T-cell (primary cell): ENCODE data around the gene PIH1D1. TPM values are rescaled to one million over a fixed set of nuclear protein-coding genes. Genes with fewer than 3 reads are reported as not detected.
A peak's percentile ranks its signal among the peaks of the same experiment; 100 is the strongest.
"Not testable (repeated sequence)": the region's sequence is repeated elsewhere in the genome, so short reads cannot be mapped to it uniquely, and the experiment has no call there.

ENCODE experiments used
- ATAC-seq, 4 experiments: fragments of 200-7000 bp in 3 of 4; fragments of 150-1000 bp in 1 of 4; cut with Tn5 transposase; replicated peaks in 1 of 4; 1 replicate in 3 of 4; 2 replicates in 1 of 4; pipeline ENCODE4 v1.10.0; 2021; ENCODE audit warnings: moderate library complexity in 3 of 4, mild to moderate bottlenecking in 2 of 4, moderate number of reproducible peaks in 1 of 4
- CTCF ChIA-PET, 2 donors: fragments of 300-600 bp; sonication (Branson Sonifier 250); formaldehyde crosslinking; loops; one replicate each; lab custom pipeline; 2022; ENCODE audit warnings: antibody characterized with exemption in 2 of 2; lab: Charles Lee
- POLR2A ChIA-PET, 2 donors: fragments of 300-600 bp; sonication (Branson Sonifier 250); formaldehyde crosslinking; loops; one replicate each; lab custom pipeline; 2022; ENCODE audit warnings: antibody characterized with exemption in 2 of 2; lab: Charles Lee
- DNase-seq, 35 experiments: peaks; one replicate each; pipeline versions ENCODE4 v3.0.0 to v3.0.0-alpha.2; 2013 to 2023
- H3K27ac ChIP-seq: one replicate; pipeline ENCODE4 v1.5.1; 2013; ENCODE audit warnings: low read length
- H3K27me3 ChIP-seq, 2 experiments: replicated peaks in 1 of 2; 1 replicate in 1 of 2; 2 replicates in 1 of 2; pipeline versions ENCODE4 v1.6.1 to v1.7.0; 2013; ENCODE audit warnings: low read length in 1 of 2, mixed read lengths in 1 of 2; ENCODE audit not compliant: control insufficient read depth in 2 of 2, insufficient read depth in 2 of 2; ENCODE audit errors: extremely low read depth in 1 of 2
- H3K36me3 ChIP-seq, 2 donors: 1 replicate in 1 of 2; 2 replicates in 1 of 2; pipeline versions ENCODE4 v1.6.1 to v1.7.0; 2013; ENCODE audit warnings: low read length in 1 of 2; ENCODE audit not compliant: control insufficient read depth in 2 of 2, insufficient read depth in 1 of 2; ENCODE audit errors: extremely low read depth in 1 of 2
- H3K4me1 ChIP-seq, 2 experiments: 1 replicate in 1 of 2; 2 replicates in 1 of 2; pipeline versions ENCODE4 v1.6.1 to v1.7.0; 2013; ENCODE audit warnings: low read length in 2 of 2, mixed read lengths in 1 of 2; ENCODE audit not compliant: insufficient read depth in 2 of 2, control insufficient read depth in 1 of 2; ENCODE audit errors: extremely low read depth in 1 of 2
- H3K4me3 ChIP-seq, 2 donors: 1 replicate in 1 of 2; 2 replicates in 1 of 2; pipeline versions ENCODE4 v1.5.1 to v1.7.0; 2013; ENCODE audit warnings: mild to moderate bottlenecking in 2 of 2, low read length in 1 of 2, moderate library complexity in 1 of 2; ENCODE audit not compliant: control insufficient read depth in 1 of 2; ENCODE audit errors: extremely low read depth in 1 of 2
- H3K9me3 ChIP-seq: 2 replicates; pipeline ENCODE4 v1.7.0; 2013
- H3K27ac Mint-ChIP-seq, 2 donors: one replicate each; pipeline ENCODE4 v1.8.0; 2020 to 2021; ENCODE audit warnings: mild to moderate bottlenecking in 2 of 2, mixed read lengths in 2 of 2
- H3K27me3 Mint-ChIP-seq, 2 donors: one replicate each; pipeline ENCODE4 v1.8.0; 2021 to 2022; ENCODE audit warnings: mixed read lengths in 2 of 2
- H3K36me3 Mint-ChIP-seq: one replicate; pipeline ENCODE4 v1.8.0; 2021; ENCODE audit warnings: mixed read lengths
- H3K4me1 Mint-ChIP-seq, 3 donors: one replicate each; pipeline ENCODE4 v1.8.0; 2020 to 2022; ENCODE audit warnings: mixed read lengths in 3 of 3, mild to moderate bottlenecking in 1 of 3
- H3K4me3 Mint-ChIP-seq, 3 donors: one replicate each; pipeline ENCODE4 v1.8.0; 2020 to 2022; ENCODE audit warnings: mild to moderate bottlenecking in 3 of 3, mixed read lengths in 3 of 3, moderate library complexity in 3 of 3
- H3K9me3 Mint-ChIP-seq, 3 donors: one replicate each; pipeline ENCODE4 v1.8.0; 2020 to 2022; ENCODE audit warnings: mixed read lengths in 3 of 3
- WGBS: methylation state at CpG from one replicate; pipeline ENCODE4 v1.1.5; 2013; ENCODE audit warnings: missing lambda C conversion rate; ENCODE audit not compliant: insufficient coverage; 5-methylcytosine and 5-hydroxymethylcytosine counted together
- total RNA-seq, 35 experiments: library from RNA in 6 of 35; stranded (reverse) in 6 of 35; fragments of 120-200 nt in 1 of 35; gene quantifications; one replicate each; pipeline versions ENCODE4 v1.2.1 to v1.2.4 and lab custom pipeline; 2013 to 2026

The PIH1D1 gene
- total RNA-seq, 5 donors from 2014 or later (not counting 1 experiment from before 2014, with no cell fraction given), result 122 to 196 (median 163) TPM

DNA sequence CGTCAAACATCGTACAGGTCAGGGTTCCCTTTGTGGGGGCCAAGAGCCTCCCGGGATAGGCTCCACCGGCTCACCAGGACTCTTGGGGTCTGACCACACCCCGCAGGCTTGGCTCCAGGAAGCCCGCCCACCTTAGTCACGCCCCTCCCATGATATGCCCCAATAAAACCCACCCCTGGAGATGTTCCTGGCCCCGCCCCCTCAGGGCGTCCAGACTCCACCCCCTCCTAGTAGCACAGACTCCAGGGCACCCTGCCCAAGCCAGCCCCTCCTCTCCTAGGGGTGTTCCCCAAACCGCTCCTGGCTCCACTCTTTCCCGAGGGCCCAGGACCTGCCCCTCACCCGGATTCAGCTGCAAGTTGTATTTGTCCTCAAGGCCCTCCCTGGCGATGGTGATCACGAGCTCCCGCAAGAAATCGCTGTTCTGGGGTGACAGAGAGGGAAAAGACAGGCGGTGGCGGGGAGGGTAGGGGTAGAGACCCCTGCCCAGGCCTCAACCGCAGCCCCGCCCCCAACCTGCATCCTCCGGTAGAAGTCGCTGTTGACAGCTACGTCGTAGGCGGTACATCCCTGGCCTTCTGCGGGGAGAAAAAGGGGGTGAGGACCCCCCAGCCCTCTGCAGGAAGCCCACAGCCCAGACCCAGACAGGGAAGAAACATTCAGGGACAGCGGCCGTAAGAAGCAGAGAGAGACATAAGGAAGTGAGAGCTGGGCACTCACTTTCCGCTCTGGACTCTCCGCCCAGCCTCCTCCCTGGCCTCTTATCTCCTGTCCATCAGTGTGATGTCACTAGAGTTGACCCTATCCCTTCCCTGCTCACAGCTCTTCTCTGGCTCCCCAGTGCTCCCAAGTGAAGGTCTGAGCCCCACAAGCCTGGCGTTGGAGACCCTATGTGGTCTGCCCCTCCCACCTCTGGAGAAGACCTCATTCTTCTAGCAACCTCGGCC, 3.9 kb downstream of the PIH1D1 start:
- POLR2A ChIA-PET, result no interaction called here
- no peak overlapping the region for H3K4me3 Mint-ChIP-seq

DNA sequence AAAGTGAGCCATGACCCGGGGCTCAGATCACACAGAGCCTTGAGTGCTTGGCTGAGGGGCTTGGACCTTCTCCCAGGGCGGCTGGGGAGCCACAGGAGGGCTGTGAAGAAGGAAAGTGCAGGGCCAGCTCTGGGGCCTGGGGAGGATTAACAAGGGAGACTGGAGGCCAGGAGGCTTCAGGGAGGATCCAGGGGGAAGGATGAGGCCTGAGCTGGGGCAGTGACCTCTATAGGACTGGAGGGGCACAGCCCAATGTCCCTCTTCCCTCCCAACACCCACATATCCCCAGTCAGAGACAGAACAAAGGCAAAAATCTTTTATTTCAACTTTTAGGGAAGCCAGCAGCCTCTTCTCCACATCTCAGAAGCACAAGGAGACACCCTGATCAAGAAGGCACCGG, 5.6 kb downstream of the PIH1D1 start:
- Histone ChIP-seq H3K4me3 (no peak overlapping the region), H3K9me3 (no peaks in the 10 kb centered on the region), H3K27ac (no peak overlapping the region), H3K36me3 (peaks cover 12 to 37% of the 10 kb centered on the region in 2 donors), H3K27me3 (peaks cover 0 to 17% of the 10 kb centered on the region in 2 experiments), H3K4me1 (peaks cover 6 to 59% of the 10 kb centered on the region in 2 experiments)
- POLR2A ChIA-PET, result no interaction called here
- peaks cover 12 to 13% of the 10 kb centered on the region in 2 donors for H3K27me3 Mint-ChIP-seq
- ATAC-seq, result no peak
- CTCF ChIA-PET, result no interaction called here
- H3K36me3 Mint-ChIP-seq, result peaks cover 27% of the 10 kb centered on the region
- H3K4me3 Mint-ChIP-seq, result no peak overlapping the region
- no peak for DNase-seq
- H3K27ac Mint-ChIP-seq, result no peak overlapping the region
- WGBS, result 69% methylated on average over 3 of the region's 3 CpGs
- no peaks in the 10 kb centered on the region for H3K9me3 Mint-ChIP-seq
- peaks cover 41 to 51% (median 50%) of the 10 kb centered on the region in 3 donors for H3K4me1 Mint-ChIP-seq

More for the DNA sequence above, 3.9 kb downstream of the PIH1D1 start:
- no peak overlapping the region for H3K4me3 ChIP-seq
- peaks cover 31% of the 10 kb centered on the region for H3K36me3 Mint-ChIP-seq
- H3K4me1 ChIP-seq, result peaks cover 6 to 59% of the 10 kb centered on the region in 2 experiments
- DNase-seq, result no peak
- H3K27ac ChIP-seq, result no peak overlapping the region
- no peak for ATAC-seq
- CTCF ChIA-PET, result no interaction called here
- peaks cover 12 to 37% of the 10 kb centered on the region in 2 donors for H3K36me3 ChIP-seq
- H3K27ac Mint-ChIP-seq, result peak overlapping the region; percentile 43 to 55
- H3K9me3 ChIP-seq, result no peaks in the 10 kb centered on the region
- peaks cover 42 to 52% (median 49%) of the 10 kb centered on the region in 3 donors for H3K4me1 Mint-ChIP-seq
- H3K27me3 Mint-ChIP-seq, result no peaks in the 10 kb centered on the region
- 93% methylated on average over 25 of the region's 32 CpGs for WGBS
- peaks cover 0 to under 1% of the 10 kb centered on the region in 2 experiments for H3K27me3 ChIP-seq
- H3K9me3 Mint-ChIP-seq, result no peaks in the 10 kb centered on the region

DNA sequence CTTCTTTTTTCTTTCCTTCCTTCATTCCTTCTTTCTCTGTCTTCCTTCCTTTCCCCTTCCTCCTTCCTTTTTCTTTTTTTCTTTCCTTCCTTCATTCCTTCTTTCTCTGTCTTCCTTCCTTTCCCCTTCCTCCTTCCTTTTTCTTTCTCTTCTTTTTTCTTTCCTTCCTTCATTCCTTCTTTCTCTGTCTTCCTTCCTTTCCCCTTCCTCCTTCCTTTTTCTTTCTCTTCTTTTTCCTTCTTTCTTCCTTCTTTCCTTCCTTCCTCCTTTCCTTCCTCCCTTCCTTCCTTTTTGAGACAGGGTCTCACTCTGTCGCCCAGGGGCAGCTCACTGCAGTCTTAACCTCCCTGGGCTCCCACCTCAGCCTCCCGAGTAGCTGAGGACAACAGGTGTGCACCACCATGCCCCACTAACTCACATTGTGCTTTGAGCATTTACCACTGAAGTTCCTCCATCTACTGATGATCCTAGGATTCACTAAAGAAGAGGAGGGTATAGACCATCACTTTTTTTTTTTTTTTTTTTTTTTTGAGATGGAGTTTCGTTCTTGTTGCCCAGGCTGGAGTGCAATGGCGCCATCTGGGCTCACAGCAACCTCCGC, 7.4 kb downstream of the PIH1D1 start:
- not testable (repeated sequence) for H3K9me3 ChIP-seq, ATAC-seq, H3K9me3 Mint-ChIP-seq, H3K27ac ChIP-seq, DNase-seq, H3K4me3 ChIP-seq
- peaks cover 2 to 55% of the 10 kb centered on the region in 2 experiments for H3K4me1 ChIP-seq
- WGBS, result no CpG with 5 or more reads among the region's 5 CpGs
- peak overlapping the region; percentile 66 to 88 for H3K27ac Mint-ChIP-seq
- H3K4me1 Mint-ChIP-seq, result peaks cover 35 to 44% (median 43%) of the 10 kb centered on the region in 3 donors
- H3K27me3 ChIP-seq, result peaks cover 8 to 35% of the 10 kb centered on the region in 2 experiments
- H3K27me3 Mint-ChIP-seq, result peaks cover 30 to 31% of the 10 kb centered on the region in 2 donors
- peaks cover 14% of the 10 kb centered on the region for H3K36me3 Mint-ChIP-seq
- ChIA-PET CTCF (interaction anchor here (0.6 to 0.7 kb wide), 4 partner anchors 31 to 229 kb away, joined by 3 to 7 read pairs (median 4); no protein-coding TSS in a partner anchor), POLR2A (interaction anchor here in 1 of 2 donors (0.6 kb wide), 1 partner anchor 36 kb away, joined by 3 read pairs; no protein-coding TSS in a partner anchor)
- peaks cover 10 to 28% of the 10 kb centered on the region in 2 donors for H3K36me3 ChIP-seq
- H3K4me3 Mint-ChIP-seq, result peak overlapping the region; percentile 76 to 83 (median 80)

DNA sequence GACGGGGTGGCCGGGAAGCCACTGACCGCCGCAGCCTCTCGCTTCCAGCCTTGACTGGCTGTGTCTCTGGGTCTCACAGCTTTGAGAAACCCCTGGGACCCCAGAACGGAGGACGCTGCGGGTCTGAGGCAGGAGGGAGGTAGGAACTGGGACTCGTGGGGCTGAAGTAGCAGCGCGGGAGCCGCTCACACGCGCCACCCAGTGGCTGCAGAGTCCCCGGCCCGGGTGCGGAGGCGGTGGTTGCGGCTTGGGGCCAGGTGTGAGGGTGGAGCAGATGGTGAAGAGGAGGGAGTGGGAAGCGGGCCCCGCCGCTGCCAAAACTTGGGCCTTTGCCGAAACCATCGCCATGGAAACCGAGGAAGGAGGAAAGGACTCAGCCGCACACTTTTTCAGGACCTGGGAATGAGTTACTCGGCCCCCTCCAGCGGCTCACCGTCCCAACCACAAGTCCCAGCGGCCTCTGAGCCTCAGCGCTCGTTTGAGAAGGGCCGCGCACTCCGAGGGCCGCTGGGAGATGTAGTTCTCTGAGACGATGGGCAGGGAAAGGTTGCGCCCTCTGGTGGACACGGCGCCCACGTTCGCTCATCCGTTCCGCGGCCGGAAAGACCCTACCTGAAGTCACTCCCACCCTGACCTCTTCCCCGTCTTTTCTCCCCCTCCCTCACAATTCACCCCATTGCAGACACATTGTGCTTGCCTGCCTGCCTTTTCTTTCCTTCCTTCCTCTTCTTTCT, 8.1 kb downstream of the PIH1D1 start:
- Histone ChIP-seq H3K27ac (peak overlapping the region; percentile 55), H3K36me3 (peaks cover 10 to 21% of the 10 kb centered on the region in 2 donors), H3K27me3 (peaks cover 15 to 40% of the 10 kb centered on the region in 2 experiments), H3K4me3 (peak overlapping the region; percentile 52 to 58), H3K9me3 (no peaks in the 10 kb centered on the region), H3K4me1 (peaks cover 2 to 54% of the 10 kb centered on the region in 2 experiments)
- Mint-ChIP-seq H3K9me3 (no peaks in the 10 kb centered on the region), H3K27me3 (peaks cover 36 to 37% of the 10 kb centered on the region in 2 donors), H3K4me3 (peak overlapping the region; percentile 76 to 83 (median 80)), H3K4me1 (peaks cover 31 to 42% (median 39%) of the 10 kb centered on the region in 3 donors), H3K36me3 (peaks cover 8% of the 10 kb centered on the region), H3K27ac (peak overlapping the region; percentile 66 to 88)
- POLR2A ChIA-PET, result interaction anchor here in 1 of 2 donors (0.6 kb wide), 1 partner anchor 37 kb away, joined by 3 read pairs; no protein-coding TSS in a partner anchor
- CTCF ChIA-PET, result interaction anchor here (0.5 to 1.0 kb wide), 8 partner anchors 32 to 683 kb away, joined by 3 to 8 read pairs (median 4); no protein-coding TSS in a partner anchor
- under 1% methylated on average over 33 of the region's 47 CpGs for WGBS
- peak; percentile 83 to 97 (median 91) for DNase-seq
- peak; percentile 87 to 94 (median 90) for ATAC-seq

DNA sequence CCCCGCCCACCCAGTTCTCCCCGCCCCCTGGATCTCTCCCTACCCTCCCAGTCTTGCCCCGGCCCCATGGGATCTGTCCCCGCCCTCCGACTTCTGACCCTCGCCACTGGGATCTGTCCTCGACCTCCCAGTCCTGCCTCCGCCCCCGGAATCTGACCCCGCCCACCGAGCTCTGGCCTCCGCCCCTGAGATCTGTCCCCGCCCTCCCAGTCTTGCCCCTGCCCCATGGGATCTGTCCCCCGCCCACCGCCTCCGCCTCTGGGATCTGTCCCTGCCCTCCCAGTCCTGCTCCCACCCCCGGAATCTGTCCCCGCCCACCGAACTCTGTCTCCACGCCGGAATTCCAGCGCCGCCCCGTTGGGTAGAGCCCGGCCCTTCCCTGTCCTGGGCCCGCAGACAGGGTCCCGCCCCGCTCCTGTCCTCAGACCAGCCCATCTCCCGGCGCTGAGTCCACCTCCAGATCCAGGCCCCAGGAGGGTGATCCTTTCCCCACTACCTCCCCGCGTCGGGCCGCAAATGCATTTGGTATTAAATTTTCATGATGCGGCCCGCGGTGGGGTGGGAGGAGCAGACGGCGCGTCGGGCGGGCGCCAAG, 8.7 kb downstream of the PIH1D1 start:
- peaks cover 3% of the 10 kb centered on the region for H3K36me3 Mint-ChIP-seq
- DNase-seq (peak in 9 of 35 experiments; percentile 17 to 54 (median 32)), ATAC-seq (peak; percentile 21 to 34 (median 24))
- peak overlapping the region in 1 of 2 donors; percentile 88 for H3K27ac Mint-ChIP-seq
- no peaks in the 10 kb centered on the region for H3K9me3 ChIP-seq
- H3K4me3 Mint-ChIP-seq, result peak overlapping the region; percentile 76 to 83 (median 80)
- peaks cover 2 to 47% of the 10 kb centered on the region in 2 experiments for H3K4me1 ChIP-seq
- H3K27ac ChIP-seq, result no peak overlapping the region
- peaks cover 26 to 40% (median 38%) of the 10 kb centered on the region in 3 donors for H3K4me1 Mint-ChIP-seq
- ChIA-PET CTCF (interaction anchor here (0.5 to 1.0 kb wide), 5 partner anchors 51 to 682 kb away, joined by 3 to 8 read pairs (median 4); no protein-coding TSS in a partner anchor), POLR2A (no interaction called here)
- no peaks in the 10 kb centered on the region for H3K9me3 Mint-ChIP-seq
- 0% methylated on average over 30 of the region's 43 CpGs for WGBS
- H3K4me3 ChIP-seq, result peak overlapping the region; percentile 52 to 58
- H3K27me3 Mint-ChIP-seq, result peaks cover 43 to 44% of the 10 kb centered on the region in 2 donors
- peaks cover 16 to 47% of the 10 kb centered on the region in 2 experiments for H3K27me3 ChIP-seq
- H3K36me3 ChIP-seq, result peaks cover 7 to 15% of the 10 kb centered on the region in 2 donors
